ENCODE results near the gene TUBB4A. TPM values are rescaled to one million over a fixed set of nuclear protein-coding genes. Genes with fewer than 3 reads are reported as not detected.

TUBB4A gene
- total and polyA plus RNA-seq, 9 of the 15 experiments (the other 6 are each of a cell fraction or from before 2014, with no cell fraction given), result 0.14 to 7.0 (median 0.75) TPM

- TF ChIP-seq CLOCK (CRISPR knock-in tag; IDR thresholded peaks at IDR 0.05; ENCODE audit: borderline replicate concordance) (no peak), RFX5 (IDR thresholded peaks at IDR 0.05; ENCODE audit: low read depth, low read length) (no peak), ZNF239 (CRISPR knock-in tag; IDR thresholded peaks at IDR 0.05) (no peak), CBX8 (IDR thresholded peaks at IDR 0.05; ENCODE audit: borderline replicate concordance, extremely low read depth, low read depth, low read length, poor library complexity, severe bottlenecking) (no peak), ZNF274 (IDR thresholded peaks at IDR 0.05; ENCODE audit: borderline replicate concordance, low read depth, low read length) (no peak), ZNF589 (CRISPR knock-in tag; IDR thresholded peaks at IDR 0.05; ENCODE audit: low read depth) (no peak), THAP7 (CRISPR knock-in tag; IDR thresholded peaks at IDR 0.05) (no peak), SMARCA5 (IDR thresholded peaks at IDR 0.05) (no peak), ZNF436 (CRISPR knock-in tag; IDR thresholded peaks at IDR 0.05) (no peak), ZNF780A (CRISPR knock-in tag; IDR thresholded peaks at IDR 0.05) (no peak), ELK1 (CRISPR knock-in tag; IDR thresholded peaks at IDR 0.05) (no peak), POLR3A (IDR thresholded peaks at IDR 0.05; ENCODE audit: borderline replicate concordance, extremely low read depth, insufficient read depth, insufficient read length) (no peak), THRB (CRISPR knock-in tag; conservative IDR thresholded peaks at IDR 0.05) (no peak), PRPF4 (IDR thresholded peaks at IDR 0.05; ENCODE audit: insufficient read depth, low read depth, low read length, poor library complexity, severe bottlenecking) (no peak), STAG1 (CRISPR knock-in tag; IDR thresholded peaks at IDR 0.05; ENCODE audit: borderline replicate concordance) (no peak), GABPA (tag; conservative IDR thresholded peaks at IDR 0.05; ENCODE audit: low read depth) (no peak), ZNF449 (CRISPR knock-in tag; IDR thresholded peaks at IDR 0.05) (no peak)
Observed at GRCh38 chr19:6460099-6460884, 41.8 kb downstream of the TUBB4A start (continued).
